Measurements from ENCODE around the gene HES4.

GRCh38 chr1:985126-985525 is 14.8 kb downstream of the HES4 start:
- TF ChIP-seq CTCF (conservative IDR thresholded peaks at IDR 0.05; ENCODE audit: low read depth, low read length) (no peak), EZH2phosphoT487 (IDR thresholded peaks at IDR 0.05; ENCODE audit: borderline replicate concordance, low read length) (no peak), EZH2 (IDR thresholded peaks at IDR 0.05; ENCODE audit: low read length, unreplicated experiment) (no peak)
